HG03460 (cell line): Measurements from ENCODE around the gene MAP3K7.
A peak's percentile ranks its signal among the peaks of the same experiment; 100 is the strongest.

Source experiments
- ATAC-seq: cut with Tn5 transposase; IDR thresholded peaks from one replicate; pipeline ENCODE4 v1.9.1; 2021; ENCODE audit not compliant: unreplicated experiment

The MAP3K7 gene

GRCh38 chr6:90533615-90534336, 53.1 kb downstream of the MAP3K7 start:
- ATAC-seq = no peak

DNA sequence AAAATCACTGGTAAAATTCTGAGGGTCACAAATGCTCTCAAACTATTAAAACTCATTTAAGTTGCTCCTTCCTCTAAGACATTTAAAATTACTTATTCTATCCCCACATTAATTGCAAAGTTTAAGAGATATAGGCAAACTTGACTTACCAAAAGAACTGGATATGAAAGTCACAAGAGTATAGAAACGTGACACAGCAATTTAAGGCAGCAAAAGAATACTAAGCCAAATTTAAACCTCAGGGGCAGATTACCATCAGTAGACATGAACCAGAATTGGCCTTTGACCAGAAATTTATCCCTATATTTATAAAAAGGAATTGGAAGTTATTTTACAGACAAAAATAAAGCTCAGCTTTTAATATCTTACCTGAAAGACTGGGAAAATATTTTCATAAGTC, 56.0 kb downstream of the MAP3K7 start:
- ATAC-seq = no peak

GRCh38 chr6:90525421-90525820, 61.5 kb downstream of the MAP3K7 start:
- no peak for ATAC-seq

GRCh38 chr6:90523779-90524310, 63.0 kb downstream of the MAP3K7 start:
- ATAC-seq = no peak

DNA sequence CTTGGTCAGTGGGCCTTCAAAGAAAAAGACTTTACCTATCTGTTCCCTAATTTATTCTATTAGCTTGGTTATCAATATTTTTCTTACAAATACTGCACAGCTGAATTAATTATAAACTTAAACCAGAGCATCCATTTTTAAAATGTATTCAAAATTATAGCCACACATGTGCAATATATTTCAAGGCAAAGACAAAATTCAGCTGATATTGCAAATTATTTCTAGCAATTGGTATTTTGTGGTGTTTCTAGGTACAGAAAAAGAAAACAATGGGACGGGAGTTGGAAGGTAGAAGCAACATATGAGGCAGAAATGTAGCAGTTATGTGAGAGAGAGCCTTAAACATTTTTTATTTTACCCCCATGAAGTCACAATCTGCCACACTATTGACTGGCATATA, 64.9 kb downstream of the MAP3K7 start:
- no peak for ATAC-seq

- ATAC-seq = no peak
Observed at GRCh38 chr6:90516074-90516660, 70.7 kb downstream of the MAP3K7 start.

- no peak for ATAC-seq
Observed at GRCh38 chr6:90514496-90514895, 72.4 kb downstream of the MAP3K7 start.

DNA sequence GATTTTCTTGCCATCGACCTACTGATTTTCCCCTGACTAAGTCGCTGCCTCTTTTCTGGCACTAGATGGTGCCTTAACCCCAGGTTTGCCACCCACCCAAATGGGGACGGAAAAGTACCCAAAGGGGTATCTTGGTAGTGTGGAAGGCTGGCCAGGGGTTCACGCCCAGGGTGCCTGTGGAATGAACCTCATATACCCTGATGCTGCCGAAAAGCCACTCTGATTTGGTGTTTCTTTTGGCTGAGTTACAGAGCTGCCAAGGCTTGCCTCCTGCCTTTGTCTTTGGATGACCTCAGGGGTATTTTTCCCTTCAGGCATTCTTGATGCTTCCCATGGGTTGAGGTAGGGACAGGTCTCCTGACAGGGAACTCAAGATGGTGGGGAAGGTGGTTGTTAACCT, 78.1 kb downstream of the MAP3K7 start:
- ATAC-seq = no peak

GRCh38 chr6:90502866-90503407, 83.9 kb downstream of the MAP3K7 start:
- peak; percentile 89 for ATAC-seq

DNA sequence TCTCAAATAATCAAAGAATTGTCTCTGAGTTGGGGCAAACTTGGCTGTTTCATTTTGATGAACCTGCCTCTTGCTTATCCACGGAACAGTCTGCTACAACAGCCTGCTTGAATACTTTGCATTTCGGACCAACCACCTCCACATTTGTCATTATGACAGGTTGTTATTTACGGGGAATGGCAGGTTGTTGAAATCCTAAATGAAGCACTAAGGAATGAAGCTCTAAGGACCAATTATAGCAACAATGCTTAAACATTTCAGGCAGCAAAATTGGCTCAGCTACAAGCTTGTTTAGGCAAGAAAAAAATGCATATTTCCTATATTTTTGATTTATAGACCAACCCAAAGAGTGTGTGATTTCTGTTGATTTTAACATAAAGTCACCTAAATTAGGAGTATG, 84.5 kb downstream of the MAP3K7 start:
- no peak for ATAC-seq

DNA sequence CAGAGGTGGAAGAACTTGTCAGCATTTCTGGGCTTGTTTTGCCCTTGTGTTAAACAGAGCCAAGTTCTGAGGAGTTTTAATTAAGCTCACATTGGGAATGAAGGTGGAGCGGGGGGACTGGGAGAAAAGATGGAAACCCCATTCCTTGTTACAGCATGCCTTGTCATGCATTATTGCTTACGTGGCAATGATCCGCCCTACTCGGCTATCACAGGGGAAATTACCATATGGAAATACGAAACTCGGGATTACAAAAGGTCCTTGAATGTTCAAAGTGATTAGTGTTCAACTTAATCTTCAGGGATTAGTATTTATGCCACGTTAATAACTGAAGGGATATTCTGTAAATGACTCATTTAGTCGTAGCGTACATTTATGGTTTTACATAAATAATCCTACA, 86.4 kb downstream of the MAP3K7 start:
- no peak for ATAC-seq

DNA sequence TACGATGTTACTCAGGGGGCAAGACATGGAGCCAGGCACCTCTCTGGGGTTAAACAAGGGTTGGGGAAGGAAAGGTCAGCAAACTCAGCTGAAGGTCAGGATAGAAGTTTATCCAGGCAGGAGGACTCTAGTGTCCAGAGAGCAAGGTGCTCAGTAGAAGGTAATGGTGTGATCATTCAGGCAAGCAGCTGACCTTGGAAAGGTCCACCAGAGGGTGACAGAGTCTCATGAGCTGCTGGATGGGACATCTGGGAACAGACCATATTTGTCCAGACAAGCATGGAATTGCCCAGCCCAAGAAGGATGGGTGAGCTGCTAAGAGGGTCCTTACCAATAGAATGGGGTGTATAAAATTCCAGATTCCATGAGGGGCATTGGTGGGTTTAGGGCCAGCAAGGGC, 89.5 kb downstream of the MAP3K7 start:
- no peak for ATAC-seq

- no peak for ATAC-seq
Observed at GRCh38 chr6:90496258-90497016, 90.4 kb downstream of the MAP3K7 start.

DNA sequence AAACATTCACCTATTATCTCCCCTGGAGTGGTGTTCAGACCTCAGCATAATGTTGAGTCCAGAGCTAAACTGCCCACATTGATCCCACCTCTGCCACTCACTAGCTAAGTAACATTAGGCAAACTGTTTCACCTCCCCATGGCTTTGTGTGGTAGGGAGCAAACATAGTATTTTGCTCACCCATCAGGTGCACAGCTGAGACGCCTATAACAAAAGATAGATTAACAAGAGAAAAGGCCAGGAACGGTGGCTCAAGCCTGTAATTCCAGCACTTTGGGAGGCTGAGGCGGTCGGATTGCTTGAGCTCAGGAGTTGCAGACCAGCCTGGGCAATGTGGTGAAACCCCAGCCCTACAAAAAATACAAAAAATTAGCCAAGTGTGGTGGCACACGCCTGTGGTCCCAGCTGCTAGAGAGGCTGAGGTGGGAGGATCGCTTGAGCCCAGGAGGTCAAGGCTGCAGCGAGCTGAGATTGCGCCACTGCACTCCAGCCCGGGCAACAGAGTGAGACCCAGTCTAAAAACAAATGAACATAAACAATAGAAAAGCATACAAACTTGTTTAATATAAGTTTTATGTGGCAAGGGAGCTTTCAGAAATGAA, 91.6 kb downstream of the MAP3K7 start:
- no peak for ATAC-seq

DNA sequence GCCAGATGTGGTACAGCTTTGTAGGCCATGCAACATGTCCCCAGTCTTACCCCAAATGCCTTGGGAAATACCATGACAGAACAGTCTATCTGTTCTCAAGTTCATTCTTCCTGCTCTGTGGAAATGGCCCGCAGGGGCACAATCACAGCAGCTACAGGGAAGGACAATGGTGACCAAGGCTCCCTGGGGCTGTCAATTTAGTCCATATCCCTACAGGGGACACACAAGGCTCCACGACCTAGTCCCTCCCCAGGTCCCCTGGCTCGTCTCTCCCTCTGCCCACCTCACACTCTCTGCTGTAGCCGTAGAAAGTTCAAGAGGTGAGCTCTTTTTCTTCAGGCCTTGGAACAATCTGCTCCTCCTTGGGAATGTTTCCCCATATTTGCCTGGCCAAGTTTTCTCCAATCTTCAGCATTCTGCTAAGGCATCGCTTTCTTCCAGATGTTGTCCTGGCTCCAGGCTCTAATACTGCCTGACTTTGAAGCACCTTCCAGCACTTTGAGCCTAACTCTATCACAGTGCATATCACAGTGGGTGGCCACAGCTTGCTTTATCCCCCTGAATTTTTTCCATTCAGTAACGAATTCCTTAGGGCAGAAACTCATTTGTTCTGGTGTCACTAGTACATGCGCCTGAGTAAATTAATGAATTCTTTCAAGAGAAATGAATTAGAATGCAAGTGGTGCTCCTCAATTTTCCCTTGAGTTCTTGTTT, 92.6 kb downstream of the MAP3K7 start:
- no peak for ATAC-seq

- ATAC-seq = no peak
Observed at GRCh38 chr6:90493332-90493731, 93.5 kb downstream of the MAP3K7 start.

- no peak for ATAC-seq
Observed at GRCh38 chr6:90492798-90493197, 94.1 kb downstream of the MAP3K7 start.

- ATAC-seq = no peak
Observed at GRCh38 chr6:90492369-90492768, 94.5 kb downstream of the MAP3K7 start.

GRCh38 chr6:90490030-90490716, 96.7 kb downstream of the MAP3K7 start:
- no peak for ATAC-seq

DNA sequence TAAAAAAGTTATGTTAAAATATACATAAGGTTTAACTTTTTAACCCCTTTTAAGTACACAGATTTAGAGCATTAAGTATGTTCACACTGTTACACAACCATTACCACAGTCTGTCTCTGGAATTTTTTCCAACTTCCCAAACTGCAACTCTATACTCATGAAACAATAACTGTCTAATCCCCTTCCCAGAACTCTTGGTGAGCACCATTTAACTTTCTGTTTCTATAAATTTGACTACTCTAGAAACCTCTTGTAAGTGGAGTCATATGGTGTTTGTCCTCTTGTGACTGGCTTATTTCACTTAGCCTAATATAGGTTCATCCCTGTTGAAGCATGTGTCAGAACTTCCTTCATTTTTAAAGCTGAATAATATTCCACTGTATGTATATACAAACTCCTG, 98.1 kb downstream of the MAP3K7 start:
- no peak for ATAC-seq
